HEK293 (cell line): ENCODE measurements around the gene CCDC78.

Experiments
- ELK4 ChIP-seq: IDR thresholded peaks from 2 replicates; pipeline ENCODE4 v1.6.1; 2011; ENCODE audit warnings: mild to moderate bottlenecking, low read depth, low read length, borderline replicate concordance
- GLIS2 ChIP-seq: fragments of 450-650 bp; formaldehyde crosslinking; IDR thresholded peaks from 2 replicates; pipeline ENCODE4 v1.5.1; 2016; ENCODE audit warnings: missing biosample characterization, missing genetic modification characterization
- IKZF3 ChIP-seq: fragments of 450-650 bp; IDR thresholded peaks from 2 replicates; pipeline ENCODE4 v1.5.0; 2018; ENCODE audit warnings: missing biosample characterization, mild to moderate bottlenecking, missing genetic modification characterization, moderate library complexity
- KLF10 ChIP-seq: fragments of 450-650 bp; IDR thresholded peaks from 2 replicates; pipeline ENCODE4 v1.5.1; 2018; ENCODE audit warnings: missing biosample characterization, mild to moderate bottlenecking, missing genetic modification characterization
- KLF8 ChIP-seq: fragments of 450-650 bp; formaldehyde crosslinking; IDR thresholded peaks from 2 replicates; pipeline ENCODE4 v1.5.1; 2016; ENCODE audit warnings: missing biosample characterization, missing genetic modification characterization
- PATZ1 ChIP-seq: fragments of 450-650 bp; formaldehyde crosslinking; IDR thresholded peaks from 2 replicates; pipeline ENCODE4 v1.5.1; 2016; ENCODE audit warnings: missing biosample characterization, missing genetic modification characterization
- SP3 ChIP-seq: fragments of 450-650 bp; formaldehyde crosslinking; IDR thresholded peaks from 2 replicates; pipeline ENCODE4 v1.5.1; 2016; ENCODE audit warnings: missing biosample characterization, missing genetic modification characterization
- TRIM28 ChIP-seq: IDR thresholded peaks from 2 replicates; pipeline ENCODE4 v1.6.1; 2011; ENCODE audit warnings: low read length, control low read depth, borderline replicate concordance
- ZBTB10 ChIP-seq: fragments of 450-650 bp; formaldehyde crosslinking; IDR thresholded peaks from 2 replicates; pipeline ENCODE4 v1.5.1; 2016; ENCODE audit warnings: missing biosample characterization, missing genetic modification characterization
- ZEB2 ChIP-seq: fragments of 450-650 bp; formaldehyde crosslinking; IDR thresholded peaks from 2 replicates; pipeline ENCODE4 v1.5.1; 2016; ENCODE audit warnings: missing biosample characterization, missing genetic modification characterization
- ZNF121 ChIP-seq: fragments of 450-650 bp; formaldehyde crosslinking; IDR thresholded peaks from 2 replicates; pipeline ENCODE4 v1.5.1; 2016; ENCODE audit warnings: missing biosample characterization, missing genetic modification characterization
- ZNF169 ChIP-seq: fragments of 450-650 bp; formaldehyde crosslinking; IDR thresholded peaks from 2 replicates; pipeline ENCODE4 v1.5.1; 2016; ENCODE audit warnings: missing biosample characterization, missing genetic modification characterization
- ZNF19 ChIP-seq: fragments of 450-650 bp; formaldehyde crosslinking; IDR thresholded peaks from 2 replicates; pipeline ENCODE4; 2016; ENCODE audit warnings: missing biosample characterization, missing genetic modification characterization, low read depth
- ZNF23 ChIP-seq: fragments of 450-650 bp; formaldehyde crosslinking; IDR thresholded peaks from 2 replicates; pipeline ENCODE4 v1.5.1; 2016; ENCODE audit warnings: missing biosample characterization, missing genetic modification characterization, borderline replicate concordance
- ZNF274 ChIP-seq, 2 experiments: fragments of 200-500 bp in 1 of 2; fragments of 450-650 bp in 1 of 2; sonication (Bioruptor generic) in 1 of 2; formaldehyde crosslinking in 1 of 2; IDR thresholded peaks; 2 replicates each; pipeline versions ENCODE4 v1.5.1 to v1.6.1; 2014 to 2016; ENCODE audit warnings: borderline replicate concordance in 1 of 2, inconsistent platforms in 1 of 2, low read length in 1 of 2, missing biosample characterization in 1 of 2, missing genetic modification characterization in 1 of 2
- ZNF292 ChIP-seq: fragments of 450-650 bp; formaldehyde crosslinking; IDR thresholded peaks from 2 replicates; pipeline ENCODE4 v1.5.1; 2016; ENCODE audit warnings: low read depth, missing biosample characterization, missing genetic modification characterization, borderline replicate concordance
- ZNF341 ChIP-seq: fragments of 450-650 bp; formaldehyde crosslinking; IDR thresholded peaks from 2 replicates; pipeline ENCODE4; 2016; ENCODE audit warnings: low read depth, missing biosample characterization, missing genetic modification characterization
- ZNF366 ChIP-seq: fragments of 450-650 bp; formaldehyde crosslinking; conservative IDR thresholded peaks from 2 replicates; pipeline ENCODE4 v1.5.1; 2016; ENCODE audit warnings: missing biosample characterization, missing genetic modification characterization
- ZNF488 ChIP-seq: fragments of 450-650 bp; formaldehyde crosslinking; IDR thresholded peaks from 2 replicates; pipeline ENCODE4 v1.5.1; 2016; ENCODE audit warnings: missing biosample characterization, missing genetic modification characterization
- ZNF610 ChIP-seq: fragments of 450-650 bp; formaldehyde crosslinking; IDR thresholded peaks from 2 replicates; pipeline ENCODE4 v1.5.1; 2016; ENCODE audit warnings: missing biosample characterization, missing genetic modification characterization, borderline replicate concordance
- ZNF623 ChIP-seq: fragments of 450-650 bp; formaldehyde crosslinking; IDR thresholded peaks from 2 replicates; pipeline ENCODE4 v1.5.1; 2016; ENCODE audit warnings: missing biosample characterization, missing genetic modification characterization
- ZNF629 ChIP-seq: fragments of 450-650 bp; formaldehyde crosslinking; IDR thresholded peaks from 2 replicates; pipeline ENCODE4 v1.5.1; 2017; ENCODE audit warnings: missing biosample characterization, missing genetic modification characterization
- ZNF639 ChIP-seq: fragments of 450-650 bp; formaldehyde crosslinking; IDR thresholded peaks from 2 replicates; pipeline ENCODE4 v1.5.1; 2016; ENCODE audit warnings: missing biosample characterization, missing genetic modification characterization
- ZNF645 ChIP-seq: fragments of 450-650 bp; formaldehyde crosslinking; IDR thresholded peaks from 2 replicates; pipeline ENCODE4; 2016; ENCODE audit warnings: missing biosample characterization, missing genetic modification characterization
- ZNF704 ChIP-seq: fragments of 450-650 bp; formaldehyde crosslinking; IDR thresholded peaks from 2 replicates; pipeline ENCODE4 v1.5.1; 2016; ENCODE audit warnings: missing biosample characterization, missing genetic modification characterization
- ZNF843 ChIP-seq: fragments of 450-650 bp; formaldehyde crosslinking; IDR thresholded peaks from 2 replicates; pipeline ENCODE4 v1.5.1; 2016; ENCODE audit warnings: missing biosample characterization, missing genetic modification characterization

CCDC78 gene

GRCh38 chr16:677316-678190, 48.7 kb downstream of the CCDC78 start (continued):
- TF ChIP-seq ELK4 (no peak), ZNF639 (no peak), ZNF19 (tag by site-specific recombination) (no peak), ZNF843 (tag by site-specific recombination) (no peak), ZBTB10 (tag by site-specific recombination) (no peak), PATZ1 (tag by site-specific recombination) (peak; percentile 29; the same call in 1 of the 2 replicates), IKZF3 (tag by site-specific recombination) (no peak), ZNF23 (tag by site-specific recombination) (no peak), GLIS2 (0 out of 2 replicates have a peak, but pooled peaks have one; percentile 30), ZNF121 (no peak), ZNF645 (no peak), SP3 (tag by site-specific recombination) (no peak), ZNF704 (tag by site-specific recombination) (no peak), ZNF169 (tag by site-specific recombination) (no peak), TRIM28 (no peak), ZNF629 (no peak), ZNF623 (tag by site-specific recombination) (no peak), ZNF341 (tag by site-specific recombination) (no peak), ZNF610 (tag by site-specific recombination) (no peak), ZNF292 (tag by site-specific recombination) (no peak), ZNF274 (IDR thresholded peaks at IDR 0.05; ENCODE audit: low read length) (no peak), ZNF274 (tag by site-specific recombination; IDR thresholded peaks at IDR 0.05; ENCODE audit: borderline replicate concordance) (no peak), ZNF366 (no peak), ZNF488 (tag by site-specific recombination) (no peak), KLF8 (tag by site-specific recombination) (peak; percentile 63; the same call in 1 of the 2 replicates), ZEB2 (tag by site-specific recombination) (peak; percentile 37; the same call in 1 of the 2 replicates), KLF10 (tag by site-specific recombination) (no peak)
